Kasumi-1 (cell line): ENCODE data around the gene CENPE.

ENCODE experiments used
- DNase-seq, 2 experiments: peaks; one replicate each; lab custom pipeline; 2025; lab: John Stamatoyannopoulos, UW

Gene CENPE

DNA sequence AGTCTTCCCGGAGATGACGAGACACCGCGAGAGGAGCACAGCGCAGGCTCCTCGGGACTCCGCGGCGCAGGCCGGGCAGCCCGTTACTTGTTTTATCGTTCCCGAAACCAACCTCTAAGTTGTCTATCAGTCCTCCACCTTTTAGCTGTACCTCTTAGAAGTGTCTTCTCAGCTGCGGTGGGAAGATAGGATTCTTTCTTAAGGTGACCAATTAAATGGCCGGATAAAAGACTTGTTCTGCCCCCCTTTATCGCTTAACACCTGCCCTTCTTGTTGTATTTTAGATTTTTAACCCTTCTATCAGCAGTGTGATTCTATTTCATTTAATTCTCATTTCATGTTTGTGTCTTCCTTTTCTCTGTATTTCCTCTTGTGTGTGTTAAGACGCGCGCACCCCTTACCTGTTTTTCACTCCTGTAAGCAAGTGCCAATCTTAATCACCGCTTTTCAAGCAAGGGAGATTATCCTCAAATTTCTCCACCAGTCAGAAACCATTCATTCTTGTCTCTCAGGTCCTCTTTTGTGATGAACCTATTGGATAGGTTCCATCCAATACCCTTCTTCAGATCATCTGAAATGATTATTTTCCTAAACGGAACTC, 121.3 kb downstream of the CENPE start, which contains the start of gene SLC9B2:
SLC9B2 (minus strand) TSS at position 15 of the 601 bp plus-strand sequence. CDS start 9,211 bp downstream, outside the sequence.
- DNase-seq, result peak; percentile 54 to 64

DNA sequence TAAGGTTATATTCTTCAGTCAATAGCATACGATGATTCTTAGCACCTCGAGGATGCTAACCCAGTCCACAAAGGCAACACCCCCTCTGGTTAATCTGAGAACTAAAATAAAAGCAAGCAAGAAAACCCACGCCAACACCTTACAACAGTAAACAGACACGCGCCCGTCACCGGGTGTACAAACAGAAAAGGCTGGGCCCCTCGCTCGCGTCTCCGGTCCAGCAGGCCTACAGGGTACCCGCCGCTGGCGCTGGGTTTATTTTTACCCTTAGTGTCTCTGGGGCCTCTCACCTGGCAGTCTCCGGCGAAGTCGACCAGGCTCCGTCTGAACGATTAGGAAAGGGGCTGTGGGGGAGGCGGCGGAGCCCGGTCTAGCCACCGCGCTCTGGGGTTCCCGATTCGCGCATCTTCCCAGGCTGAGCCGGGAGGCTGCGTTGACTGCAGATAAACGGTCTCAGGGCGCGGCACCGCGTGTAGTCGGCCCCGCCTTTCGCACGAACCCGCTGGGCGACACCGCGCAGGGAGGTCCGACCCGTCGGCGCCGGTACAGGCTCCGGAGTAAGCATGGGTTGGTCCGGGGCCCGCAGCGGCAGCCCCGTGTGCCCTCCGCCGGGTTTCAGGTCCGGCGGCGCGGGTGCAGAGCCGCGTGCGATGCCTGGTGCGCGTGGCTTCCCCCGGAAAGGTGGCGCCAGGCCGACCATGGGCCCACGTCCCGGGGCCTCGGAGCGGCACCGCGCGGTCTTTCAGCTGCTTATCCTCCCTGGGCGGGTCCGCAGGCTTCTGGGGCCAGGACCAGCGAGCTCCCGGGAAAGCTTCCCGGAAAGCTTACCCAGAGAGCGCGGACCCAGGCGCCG, 122.0 kb downstream of the CENPE start:
- DNase-seq, result peak; percentile 53 to 69

DNA sequence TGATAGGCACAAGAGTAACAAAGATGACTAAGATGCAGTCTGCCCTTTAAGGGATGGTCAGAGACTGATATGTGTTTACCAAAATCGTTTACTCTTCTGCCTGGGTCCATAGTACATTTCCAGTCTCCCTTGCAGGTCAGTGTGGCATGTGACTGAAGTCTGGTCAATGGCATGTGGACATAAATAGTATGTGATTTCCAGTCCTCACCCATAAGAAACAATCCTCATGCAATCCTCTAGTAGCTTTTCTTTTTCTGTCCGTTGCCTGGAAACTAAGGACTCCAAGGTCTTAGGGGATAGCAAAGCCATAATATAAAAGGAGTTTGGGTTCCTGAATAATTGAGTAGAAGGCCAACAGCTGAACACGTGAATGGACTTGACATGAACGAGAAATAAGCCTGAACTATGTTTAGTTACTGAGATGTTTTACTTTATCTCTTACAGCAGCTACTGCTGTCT, 122.7 kb downstream of the CENPE start:
- peak; percentile 47 to 51 for DNase-seq

DNA sequence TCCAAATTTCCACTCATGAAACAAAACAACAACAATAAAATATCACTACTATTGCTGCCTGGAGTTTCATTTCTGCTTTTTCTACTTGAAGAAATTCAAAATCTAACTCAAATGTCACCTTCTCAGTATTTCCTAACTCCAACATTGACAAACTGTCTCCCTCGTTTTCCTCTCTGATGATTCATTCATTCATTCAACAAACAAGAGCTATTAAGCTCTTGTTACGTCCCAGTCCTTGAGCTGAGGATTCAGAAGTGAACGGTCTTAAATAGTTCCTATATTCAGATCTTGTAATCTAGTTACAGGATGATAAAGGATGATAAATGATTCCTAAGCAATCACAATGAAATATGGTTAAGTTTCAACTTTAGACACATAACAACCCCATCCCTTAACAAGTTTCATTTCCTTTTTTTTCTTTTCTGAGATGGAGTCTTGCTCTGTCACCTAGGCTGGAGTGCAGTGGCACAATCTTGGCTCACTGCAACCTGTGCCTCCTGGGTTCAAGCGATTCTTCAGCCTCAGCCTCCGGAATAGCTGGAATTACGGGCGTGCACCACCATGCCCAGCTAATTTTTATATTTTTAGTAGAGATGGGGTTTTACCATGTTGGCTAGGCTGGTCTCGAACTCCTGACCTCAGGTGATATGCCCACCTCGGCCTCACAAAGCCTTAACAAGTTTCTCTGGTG, 123.3 kb downstream of the CENPE start:
- no peak for DNase-seq

DNA sequence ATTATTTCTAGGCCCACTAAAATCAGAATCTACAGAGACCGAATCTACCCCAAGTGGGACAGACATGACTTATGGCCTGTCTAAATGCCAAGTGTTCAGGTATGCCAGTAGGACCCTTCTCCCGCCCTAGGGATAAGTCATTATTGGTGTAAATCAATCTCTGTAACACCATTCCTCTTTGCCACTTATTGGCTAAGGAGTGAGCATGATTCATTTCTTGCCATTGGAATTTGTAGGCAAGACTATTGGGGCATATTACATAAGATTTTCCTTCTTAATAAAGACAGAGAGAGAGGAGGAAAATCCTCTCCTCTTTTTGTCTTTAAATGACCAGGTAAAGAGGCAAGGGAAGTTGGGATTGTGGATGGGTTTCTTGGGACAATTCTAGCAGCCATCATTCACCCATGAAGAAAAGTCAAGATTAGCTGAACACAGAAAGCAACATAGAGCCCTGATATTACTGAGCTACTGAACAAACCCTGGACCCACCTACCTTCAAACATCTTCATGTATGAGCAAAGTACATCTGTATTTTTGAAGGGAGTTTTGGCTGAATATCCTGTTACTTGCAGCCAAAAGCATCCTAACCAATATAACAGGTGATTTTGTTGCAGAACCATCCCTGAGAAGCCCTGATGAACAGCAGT, 124.2 kb downstream of the CENPE start:
- DNase-seq, result no peak

DNA sequence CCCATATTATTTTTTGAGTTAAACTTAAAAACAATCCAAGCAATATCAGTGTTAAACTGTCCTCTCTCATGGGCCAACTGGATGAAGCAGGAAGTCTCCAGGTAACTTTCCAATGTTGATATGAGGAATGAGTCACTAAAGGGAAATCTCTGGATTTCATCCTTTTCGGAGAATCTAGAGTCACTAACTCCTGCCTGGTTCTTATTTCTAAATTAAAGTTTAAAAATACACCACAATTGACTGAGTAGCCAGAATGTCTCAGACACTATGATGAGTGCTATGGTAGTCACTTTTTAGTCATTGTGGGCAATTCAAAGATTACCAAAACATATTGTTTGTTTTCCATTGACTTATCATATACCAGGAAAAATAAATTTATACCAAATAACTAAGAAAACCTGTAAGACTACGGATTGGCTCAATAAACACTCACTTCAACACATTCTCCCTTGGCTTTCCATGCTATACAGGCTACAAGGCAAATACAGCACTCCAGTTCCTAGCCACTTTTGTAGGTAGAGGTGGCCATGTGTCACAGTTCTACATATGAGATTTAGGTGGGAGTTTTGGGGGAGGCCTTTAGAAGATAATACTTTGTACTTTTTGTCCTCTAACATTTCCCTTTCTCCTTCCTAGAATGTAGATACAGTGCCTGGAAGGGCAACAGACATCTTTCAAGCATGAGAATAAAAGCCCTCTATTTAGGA, 130.1 kb downstream of the CENPE start:
- DNase-seq, result no peak

DNA sequence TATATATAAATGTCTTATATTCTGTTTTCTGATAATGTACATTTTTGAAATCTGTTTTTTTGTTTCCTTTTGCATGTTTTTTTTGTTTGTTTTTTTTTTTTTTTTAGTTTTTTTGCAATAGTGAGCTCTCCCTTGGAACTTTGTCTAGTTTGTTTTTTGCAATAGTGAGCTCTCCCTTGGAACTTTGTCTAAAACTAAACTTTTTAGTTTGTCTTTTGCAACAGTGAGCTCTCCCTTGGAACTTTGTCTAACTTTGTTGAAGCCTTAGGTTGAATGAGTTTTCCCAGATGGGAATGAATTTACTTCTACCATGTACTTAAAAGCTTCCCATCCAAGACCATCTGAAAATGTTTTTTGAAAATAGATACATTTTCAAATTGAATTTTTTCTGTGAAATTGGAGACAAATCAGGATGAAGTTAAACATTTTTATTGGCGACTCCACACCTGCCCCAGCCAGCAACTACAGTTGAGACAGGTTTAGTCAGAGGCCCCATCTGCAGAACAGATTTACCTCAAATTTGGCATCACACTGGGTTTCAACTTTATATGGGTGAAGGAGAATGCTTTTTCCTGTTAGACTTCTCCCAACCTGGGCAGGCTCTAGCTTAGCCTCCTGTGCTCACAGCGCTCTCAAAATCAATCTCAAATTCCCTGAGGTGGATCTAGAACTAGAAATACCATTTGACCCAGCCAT, 137.5 kb downstream of the CENPE start:
- DNase-seq, result no peak
